ENCODE data around the gene GSC. TPM values are rescaled to one million over a fixed set of nuclear protein-coding genes. Genes with fewer than 3 reads are reported as not detected.
A peak's percentile ranks its signal among the peaks of the same experiment; 100 is the strongest.

The GSC gene
- polyA plus RNA-seq, 10 donors = 0.35 to 1.5 (median 0.77) TPM

DNA sequence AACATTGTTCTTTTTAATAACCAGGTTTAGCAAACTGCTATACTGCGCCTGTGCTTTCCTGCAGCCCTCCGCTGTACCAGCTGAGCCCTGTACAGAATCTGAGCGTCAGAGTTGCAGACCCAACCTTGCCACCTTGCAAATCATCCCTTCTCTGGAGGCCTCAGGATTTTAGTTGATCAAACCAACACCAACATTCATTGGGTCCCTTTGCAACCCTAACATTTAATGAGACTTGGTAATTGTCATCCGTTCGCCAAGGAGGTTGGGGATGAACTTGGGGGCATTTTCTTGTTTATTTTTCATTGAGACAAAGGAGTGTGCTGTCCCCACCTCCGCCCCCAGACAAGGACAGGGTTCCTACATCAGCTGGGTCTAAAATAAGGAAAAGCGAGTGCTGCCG is 2.6 kb upstream of the GSC start:
- no peak for DNase-seq

DNA sequence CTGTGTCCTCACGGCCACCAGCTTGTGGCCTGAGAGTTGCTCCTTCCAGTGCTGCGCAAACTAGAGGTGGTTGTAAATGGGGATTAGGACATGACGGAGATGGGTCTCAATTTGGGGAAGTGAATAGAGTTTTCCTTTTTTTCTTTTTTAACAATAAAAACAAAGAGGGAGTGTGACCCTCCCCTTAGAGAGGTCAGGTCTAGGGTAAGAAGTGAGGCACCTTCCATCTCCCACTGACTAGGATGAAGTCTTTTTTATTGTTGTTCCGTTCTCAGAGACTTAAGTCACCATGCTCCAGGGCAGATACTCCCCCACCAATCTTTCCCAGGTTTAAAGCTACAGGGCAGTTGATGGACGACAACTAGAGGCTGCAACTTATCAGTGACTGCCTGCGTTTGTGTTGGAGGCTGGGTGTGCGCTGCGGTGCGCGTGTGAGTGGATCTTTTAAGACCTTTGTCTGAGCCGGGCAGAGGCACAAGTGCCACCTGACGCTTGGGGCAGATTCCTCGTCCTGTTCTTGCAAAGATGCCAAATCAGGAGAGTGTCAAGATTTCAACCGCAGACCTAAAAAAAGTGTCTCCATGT is 2.1 kb upstream of the GSC start:
- no peak for DNase-seq

DNA sequence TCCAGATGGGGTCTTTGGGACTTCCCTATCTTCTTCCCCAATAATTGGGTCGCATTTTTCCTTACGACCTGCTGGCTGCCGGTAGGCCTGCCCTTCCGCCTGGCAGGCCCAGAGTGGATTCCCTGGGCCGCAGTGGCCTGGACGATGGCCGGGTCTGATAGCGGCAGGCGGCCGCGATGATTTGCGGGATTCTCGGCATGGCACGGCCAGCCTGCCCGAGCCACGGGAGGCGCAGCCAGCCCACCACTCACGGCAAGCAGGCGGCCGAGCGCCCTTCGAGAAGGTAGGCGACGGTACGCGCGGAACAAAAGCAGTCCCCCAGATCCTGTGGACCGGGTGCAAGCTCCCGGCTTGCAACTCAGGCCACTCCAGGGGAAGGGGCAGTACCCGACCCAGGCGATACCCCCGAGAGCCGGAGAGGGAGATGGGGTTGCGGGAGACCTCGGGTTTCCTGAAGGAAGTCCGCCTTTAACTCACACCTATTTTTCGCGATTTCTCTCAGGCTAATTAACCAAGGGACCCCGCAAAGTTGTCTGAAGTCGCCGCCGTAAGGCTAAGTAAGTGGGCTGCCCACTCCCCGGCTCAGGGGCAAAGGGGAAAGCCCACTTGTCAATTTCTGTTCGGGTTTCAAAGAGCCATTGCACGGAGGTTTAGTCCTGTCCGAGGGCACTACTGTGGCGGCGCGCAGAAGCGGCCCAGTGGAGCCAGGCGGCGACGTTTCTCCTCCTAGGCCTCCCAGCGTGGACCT is 1.4 kb upstream of the GSC start:
- peak in 1 of 3 donors; percentile 27 for DNase-seq

DNA sequence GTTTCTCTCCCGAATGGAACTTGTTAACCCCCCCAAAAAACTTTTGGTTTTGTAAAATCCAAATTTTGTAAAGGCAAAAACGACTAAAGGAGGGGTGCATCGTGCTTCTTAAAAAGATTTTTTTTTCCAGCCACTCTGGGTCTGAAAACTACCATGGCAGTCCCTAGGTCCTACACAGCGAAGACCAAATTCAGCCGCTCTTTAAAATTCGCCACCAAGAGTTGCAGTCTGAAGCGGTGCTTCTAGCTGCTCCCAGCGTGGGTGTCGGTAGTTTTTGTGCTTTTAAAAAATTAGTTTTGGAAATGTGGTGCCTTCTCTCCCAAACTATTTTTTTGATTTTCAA is 873 bp upstream of the GSC start:
- DNase-seq = no peak

DNA sequence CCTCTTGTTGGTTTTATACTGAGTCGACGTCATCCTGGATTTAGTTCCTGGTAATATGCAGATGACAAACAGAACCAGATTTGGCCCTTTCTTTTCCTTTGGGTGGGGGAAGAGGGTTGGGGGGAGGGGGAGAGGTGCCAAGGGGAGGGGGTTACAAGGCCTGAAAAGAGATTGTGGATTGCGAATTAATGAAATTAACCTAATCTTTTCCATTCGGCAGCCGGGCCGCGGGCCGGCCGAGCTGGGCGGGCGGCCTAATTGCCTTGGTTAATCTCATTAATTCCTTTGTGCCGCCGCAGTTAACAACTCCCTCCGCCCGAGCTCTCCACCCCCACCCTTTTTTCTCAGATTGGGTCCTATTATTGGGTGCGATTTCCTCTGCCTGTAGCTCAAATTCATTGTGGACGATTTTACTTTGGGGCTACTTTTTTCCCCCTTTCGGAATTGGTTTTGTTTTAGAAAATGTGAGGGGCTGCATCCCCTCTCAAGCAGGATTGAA is 387 bp upstream of the GSC start:
- peak in 1 of 3 donors; percentile 28 for DNase-seq

DNA sequence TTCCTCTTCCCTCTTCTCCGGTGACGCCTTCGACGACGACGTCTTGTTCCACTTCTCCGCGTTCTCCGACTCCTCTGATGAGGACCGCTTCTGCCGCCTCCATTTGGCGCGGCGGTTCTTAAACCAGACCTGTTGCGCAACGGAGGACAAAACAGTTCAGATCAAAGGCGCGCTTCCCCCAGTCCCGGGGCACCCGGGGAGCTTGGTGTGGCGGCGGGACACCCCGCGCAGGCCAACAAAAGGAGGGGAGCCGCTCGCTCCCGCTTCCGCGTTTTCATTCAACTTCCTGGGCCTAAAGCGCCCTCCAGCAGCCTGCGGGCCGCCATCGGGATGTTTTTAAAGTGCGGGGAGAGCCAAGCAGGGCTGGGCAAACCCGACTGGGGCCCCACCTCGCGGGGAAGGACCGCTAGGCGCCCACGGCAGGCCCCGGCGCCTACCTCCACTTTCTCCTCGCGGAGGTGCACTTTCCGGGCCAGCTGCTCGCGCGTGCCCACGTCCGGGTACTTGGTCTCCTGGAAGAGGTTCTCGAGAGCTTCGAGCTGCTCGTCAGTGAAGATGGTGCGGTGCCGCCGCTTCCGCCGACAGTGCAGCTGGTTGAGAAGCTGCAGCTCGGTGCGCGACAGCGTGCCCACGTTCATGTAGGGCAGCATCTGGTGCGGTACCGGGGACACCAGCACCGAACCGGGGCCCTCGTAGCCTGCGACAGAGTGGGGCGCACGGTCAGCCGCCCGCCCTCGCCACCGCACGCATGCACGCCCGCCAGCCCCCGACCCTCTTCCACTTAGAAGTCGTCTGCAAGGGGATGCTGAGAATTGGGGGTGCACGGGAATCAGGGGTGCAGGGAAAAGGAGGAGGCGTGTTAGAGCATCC is 1.2 kb downstream of the GSC start:
- peak in 1 of 3 donors; percentile 81 for DNase-seq

DNA sequence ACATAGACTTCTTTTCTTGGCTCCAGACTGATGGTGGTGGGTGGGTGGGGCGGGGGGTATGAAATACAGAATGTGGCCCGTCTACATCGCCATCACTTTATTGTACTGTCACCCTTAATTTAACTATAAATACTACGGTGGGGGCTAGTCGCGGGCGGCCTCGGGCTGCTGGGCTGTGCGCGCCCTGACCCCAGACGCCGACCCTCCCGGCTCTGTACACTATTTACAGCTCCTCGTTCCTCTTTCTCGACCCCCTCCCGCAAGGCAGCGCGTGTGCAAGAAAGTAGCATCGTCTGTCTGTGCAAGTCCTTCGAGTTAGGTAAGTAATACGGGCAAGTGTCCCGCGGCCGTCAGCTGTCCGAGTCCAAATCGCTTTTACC is 1.8 kb downstream of the GSC start:
- no peak for DNase-seq

DNA sequence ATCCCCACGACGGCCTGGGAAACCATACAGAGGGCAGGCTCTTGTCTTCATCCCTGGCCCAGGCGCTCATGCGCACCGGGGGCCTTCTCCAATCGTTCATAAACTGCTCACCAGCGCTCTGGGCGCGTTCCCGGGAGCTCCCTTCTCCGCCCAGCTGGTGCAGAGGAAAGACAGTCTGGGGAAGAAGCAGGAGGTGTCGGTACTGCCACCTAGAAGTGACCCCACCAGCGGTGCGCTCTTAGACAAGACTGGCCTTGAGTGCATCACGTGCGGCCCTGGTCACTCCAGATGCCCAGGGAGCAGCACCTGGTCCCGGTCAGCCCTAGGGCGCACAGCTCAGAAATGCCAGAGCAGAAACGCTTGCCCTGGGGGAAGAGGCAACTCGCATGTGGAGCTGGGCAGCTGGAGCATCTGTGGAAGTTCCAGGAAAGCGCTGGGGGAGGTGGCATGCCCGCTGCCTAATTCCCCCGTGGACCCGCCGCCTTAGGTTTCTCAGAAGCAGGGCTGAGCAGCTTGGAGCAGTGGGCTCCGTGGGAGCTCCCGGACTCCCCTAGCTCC is 2.5 kb downstream of the GSC start:
- no peak for DNase-seq

DNA sequence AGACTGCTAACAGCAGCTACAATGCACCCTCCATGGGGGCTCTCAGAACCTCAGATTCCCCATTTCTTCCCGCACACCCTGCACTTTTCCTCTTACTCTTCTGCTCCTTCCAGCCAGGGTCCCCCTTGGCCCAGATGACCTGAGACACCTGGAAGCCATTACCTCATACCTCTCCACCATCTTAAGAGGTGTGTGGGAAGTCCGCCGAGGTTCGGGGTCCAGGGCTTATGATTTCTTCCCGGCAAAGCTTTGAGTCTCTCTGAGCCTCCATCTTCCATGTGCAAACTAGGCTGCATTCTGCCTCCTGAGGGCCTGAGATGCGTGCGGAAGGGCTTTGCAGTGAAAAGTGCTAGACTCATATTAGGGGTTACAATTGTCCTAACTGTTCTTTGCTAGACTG is 5.3 kb downstream of the GSC start:
- DNase-seq = no peak

DNA sequence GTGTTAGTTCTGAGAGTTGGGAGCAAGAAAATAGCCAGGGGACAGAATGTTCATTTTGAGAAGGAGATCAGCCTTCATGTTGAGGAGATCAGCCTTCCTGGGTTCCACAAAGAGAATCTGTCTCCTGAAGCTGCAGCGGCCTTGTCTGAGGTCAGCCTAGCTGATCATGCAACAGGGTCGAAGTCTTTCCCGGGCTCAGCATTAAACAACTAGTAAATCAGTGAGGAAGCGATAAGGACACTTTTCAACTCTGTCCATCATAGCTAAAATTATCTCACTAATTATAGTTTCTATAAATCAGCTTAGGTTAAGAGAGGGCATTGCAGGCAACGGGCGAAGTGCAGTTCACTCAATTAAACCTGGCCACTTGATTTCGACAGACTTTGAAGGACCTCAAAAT is 7.5 kb downstream of the GSC start:
- no peak for DNase-seq

DNA sequence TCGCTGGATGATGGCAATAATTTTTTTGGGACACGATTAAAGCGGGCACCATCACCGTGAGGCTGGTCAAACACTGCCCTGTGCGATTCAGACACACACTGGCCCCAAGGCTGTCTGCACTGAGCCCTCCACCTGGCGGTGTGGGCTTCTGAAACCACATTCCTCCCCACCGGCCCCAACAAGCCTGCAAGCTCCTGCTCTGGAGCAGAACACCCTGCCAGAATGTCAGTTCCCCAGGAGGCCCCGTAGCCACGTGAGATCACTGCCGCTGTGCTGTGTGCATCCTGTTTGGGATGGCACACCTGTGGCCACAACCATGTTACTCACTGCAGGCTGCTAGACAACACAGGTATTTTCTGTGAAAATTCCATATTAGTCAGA is 7.9 kb downstream of the GSC start:
- DNase-seq = no peak

DNA sequence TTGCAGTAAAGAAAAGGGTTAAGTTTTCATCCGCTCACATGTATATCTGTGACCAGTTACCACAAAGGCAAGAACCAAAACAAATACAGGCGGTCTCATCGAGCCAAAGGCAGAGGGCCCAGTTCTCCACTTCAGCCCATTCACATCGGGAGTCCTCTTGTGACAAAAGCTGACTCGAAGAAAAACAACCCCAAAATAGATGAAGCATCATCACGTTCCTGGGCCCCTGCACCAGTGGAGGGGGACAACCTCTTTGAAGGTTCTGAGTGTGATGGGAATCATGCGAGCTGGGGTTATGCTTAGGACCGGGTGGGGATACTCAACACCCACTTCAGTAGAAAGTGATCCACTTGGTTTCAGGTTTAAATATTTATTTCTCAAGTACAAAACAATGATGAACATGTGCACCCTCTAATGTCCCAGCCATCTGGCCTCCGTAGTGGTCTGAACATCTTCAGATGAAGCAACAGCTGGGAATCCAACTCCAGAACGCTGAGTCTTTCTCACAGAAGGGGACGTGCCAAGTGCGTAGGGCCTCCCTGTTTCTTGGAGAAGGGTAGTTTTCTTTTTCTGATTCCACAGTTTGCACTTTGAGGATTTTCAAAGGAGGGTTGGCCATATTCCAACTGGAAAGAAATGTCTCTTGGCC is 8.4 kb downstream of the GSC start:
- peak; percentile 38 to 88 (median 58) for DNase-seq

DNA sequence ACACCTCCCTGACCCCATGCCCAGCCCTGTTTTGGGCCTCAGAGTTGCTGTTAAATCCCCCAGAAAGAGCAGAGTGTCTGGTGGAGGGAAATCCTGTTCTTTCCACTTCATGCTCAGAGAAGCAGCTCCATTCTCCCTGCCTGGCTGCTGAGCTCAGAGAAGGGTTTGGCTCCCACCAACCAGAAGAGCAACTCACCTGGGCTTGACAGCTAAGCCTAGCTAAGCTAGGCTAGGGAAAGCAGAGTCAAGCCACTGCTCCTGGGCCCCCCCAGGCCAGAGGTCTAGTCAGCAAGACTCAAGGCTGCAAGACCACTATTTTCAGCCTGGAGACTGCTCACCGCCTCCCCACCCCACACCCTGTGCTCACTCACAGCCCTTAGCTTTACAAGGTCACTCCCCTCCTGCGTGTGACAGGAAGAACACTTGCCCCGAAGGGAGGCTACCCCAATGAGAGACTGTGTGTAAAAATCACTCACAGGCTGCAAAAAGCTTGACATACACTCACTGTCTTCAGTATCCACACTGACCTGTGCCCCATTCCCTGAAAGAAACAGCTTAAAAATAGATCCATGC is 13.5 kb downstream of the GSC start:
- no peak for DNase-seq

DNA sequence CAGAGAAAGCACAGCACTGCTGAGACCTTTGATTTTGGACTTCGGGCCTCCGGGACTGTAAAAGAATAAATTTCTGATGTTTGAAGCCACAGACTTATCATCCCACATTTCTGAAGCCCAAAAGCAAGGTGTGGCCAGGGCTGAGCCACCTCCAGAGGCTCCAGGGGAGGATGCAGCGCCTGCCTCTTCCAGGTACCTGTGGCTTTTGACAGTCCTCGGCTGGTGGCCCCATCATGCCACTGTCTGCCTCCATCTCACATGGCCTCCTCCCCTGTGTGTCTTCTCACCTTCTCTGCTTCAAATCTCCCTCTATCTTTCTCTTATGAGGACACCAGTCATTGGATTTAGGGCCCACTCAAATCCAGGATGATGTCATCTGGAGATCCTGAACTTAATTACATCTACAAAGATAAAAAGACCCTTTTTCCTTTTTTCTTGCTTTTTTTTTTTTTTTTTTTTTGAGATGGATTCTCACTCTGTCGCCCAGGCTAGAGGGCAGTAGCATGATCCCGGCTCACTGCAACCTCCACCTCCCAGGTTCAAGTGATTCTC is 15.4 kb downstream of the GSC start:
- no peak for DNase-seq

DNA sequence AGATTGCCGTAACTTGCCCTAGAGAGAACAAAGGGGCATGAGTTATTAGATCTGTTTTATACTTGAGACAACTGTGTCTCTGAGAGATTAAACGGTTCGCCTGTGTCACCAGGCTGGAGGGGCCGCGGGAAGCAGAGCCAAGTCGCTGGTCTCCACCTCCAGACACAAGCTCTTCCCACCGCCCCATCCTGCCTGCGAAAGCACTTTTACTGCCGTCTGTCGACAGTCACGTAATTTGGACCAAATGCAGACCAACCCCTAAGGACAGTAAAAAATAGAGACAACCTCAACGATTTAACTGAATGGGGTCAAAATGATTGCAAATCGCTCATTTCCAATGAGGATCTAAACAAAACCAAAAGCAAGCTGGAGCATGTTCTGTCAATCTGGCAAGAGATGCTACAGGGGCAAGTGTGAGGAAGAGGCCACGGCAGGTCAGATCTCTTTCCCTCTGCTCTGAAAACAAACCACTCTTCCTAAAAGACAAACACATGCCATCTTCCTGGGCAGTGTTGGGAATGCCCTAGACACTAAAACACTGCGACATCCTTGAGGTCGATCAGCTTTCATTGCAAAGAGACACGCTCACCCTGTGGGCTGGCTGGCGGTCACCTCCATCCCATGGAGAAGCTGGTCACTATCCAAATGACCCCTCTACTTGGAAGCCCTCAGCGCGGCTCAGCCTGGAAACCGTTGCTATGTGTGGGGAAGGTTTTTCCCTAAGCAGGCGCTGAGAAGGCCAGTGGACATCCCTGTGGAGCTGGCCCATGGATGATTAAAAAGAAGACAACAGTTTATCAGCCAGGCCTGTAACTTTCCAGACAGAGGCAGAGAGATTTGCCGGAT is 17.1 kb downstream of the GSC start:
- DNase-seq = peak; percentile 43 to 89 (median 71)

DNA sequence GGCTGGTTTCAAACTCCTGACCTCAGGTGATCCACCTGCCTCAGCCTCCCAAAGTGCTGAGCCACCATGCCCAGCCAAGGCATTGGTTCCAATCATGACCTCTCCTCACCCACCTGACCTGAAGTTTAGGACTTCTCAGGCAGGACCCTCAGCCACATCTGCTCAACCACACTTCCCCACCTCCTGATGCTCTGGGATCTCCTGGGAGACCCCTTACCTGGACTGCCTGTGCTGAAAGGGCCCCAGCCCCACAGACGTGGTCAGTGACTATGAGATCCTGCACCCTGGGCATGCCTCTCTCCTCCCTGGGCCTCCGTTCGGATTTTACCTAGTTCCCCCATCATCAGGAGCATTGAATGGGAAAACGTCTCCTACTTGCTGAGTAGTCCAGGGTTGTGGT is 18.0 kb downstream of the GSC start:
- no peak for DNase-seq

DNA sequence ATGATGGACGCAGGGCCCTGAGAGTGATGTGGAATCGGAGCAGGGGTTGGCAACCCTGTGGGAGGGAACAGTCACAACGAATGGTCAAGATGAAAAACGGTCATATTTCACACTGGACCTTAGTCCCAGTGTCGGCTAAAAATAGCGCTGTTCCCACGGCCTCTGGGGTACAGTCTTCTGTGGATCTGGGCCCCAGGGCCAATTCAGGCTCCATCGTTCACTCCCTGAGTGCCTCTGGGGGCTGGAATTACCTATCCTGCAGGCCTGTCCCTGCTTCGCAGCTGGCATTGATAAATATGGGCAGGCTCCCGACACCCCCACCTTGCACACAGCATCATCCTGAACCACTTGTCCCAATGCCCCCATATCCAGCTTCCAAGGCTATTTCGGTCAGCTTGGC is 18.6 kb downstream of the GSC start:
- no peak for DNase-seq

DNA sequence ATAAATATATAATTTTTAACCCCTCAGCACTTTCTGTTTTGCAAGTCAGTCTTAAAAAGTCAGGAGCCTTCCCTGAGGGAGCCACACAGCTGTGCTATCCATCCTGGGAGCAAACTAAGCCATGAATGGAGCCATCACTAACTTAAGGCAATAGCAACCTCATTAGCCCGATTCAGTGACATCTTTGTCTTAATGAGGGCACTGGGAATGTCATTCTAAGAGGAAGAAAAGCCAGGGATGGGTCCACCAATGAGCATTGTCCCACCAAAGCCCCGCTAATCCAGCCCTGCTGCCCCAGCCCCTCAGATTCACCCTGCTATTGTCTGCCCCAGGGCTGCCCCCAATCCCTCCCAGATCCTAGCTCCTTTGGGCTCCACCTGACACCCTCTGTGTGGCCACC is 19.5 kb downstream of the GSC start:
- DNase-seq = no peak

DNA sequence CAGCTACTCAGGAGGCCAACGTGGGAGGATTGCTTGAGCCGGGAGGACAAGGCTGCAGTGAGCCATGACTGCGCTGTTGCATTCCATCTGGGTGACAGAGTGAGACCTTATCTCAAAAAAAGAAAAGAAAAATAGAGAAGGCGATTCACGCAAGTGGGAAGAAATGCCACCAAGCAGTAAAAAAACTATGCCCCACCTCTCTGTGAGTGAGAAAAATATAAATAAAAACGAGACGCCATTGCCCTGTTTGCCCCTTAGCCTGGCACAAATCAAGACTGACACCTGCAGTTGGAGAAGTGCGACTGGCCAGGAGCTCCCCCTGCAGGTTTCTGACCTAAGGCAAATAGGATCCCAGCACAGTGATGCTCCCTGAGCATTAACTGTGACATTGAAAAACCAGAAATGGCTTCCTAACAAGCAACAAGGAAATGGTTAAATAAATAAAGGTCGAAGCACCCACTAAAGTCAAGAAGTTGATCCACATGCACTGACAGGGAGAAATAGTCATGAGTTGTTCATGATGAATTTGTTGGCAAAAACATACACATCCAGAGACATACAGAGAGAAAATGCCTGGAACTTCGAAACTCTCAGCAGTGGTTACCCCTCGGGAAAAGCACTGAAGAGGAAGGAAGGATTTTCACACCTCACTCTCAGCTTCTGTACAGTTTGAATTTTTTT is 21.1 kb downstream of the GSC start:
- no peak for DNase-seq

DNA sequence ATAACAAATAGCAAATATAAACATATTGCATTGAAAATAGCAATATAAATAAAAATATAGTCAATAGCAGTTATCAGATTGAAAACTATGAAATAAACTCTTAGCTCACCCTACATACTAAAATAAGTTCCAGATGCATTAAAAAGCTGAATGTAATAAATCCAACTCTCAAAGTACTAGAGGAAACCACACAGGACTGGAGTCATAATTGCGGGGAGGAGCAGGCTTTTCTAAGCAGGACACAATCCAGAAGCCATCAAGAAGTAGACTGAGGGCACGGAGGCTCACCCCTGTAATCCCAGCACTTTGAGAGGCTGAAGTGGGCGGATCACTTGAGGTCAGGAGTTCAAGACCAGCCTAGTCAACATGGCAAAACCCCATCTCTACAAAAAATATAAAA is 22.2 kb downstream of the GSC start:
- peak in 1 of 3 donors; percentile 60 for DNase-seq

Measured in muscle of back (tissue), 11 donors.